Neuron (in vitro differentiated cells): ENCODE data around the gene ITLN1.

Experiments used
- H2AFZ ChIP-seq: one replicate; pipeline ENCODE4 v1.6.1; 2013; ENCODE audit warnings: low read depth, mild to moderate bottlenecking, inconsistent platforms, low read length, moderate library complexity
- H3K27me3 ChIP-seq: one replicate; pipeline ENCODE4 v1.6.1; 2013; ENCODE audit warnings: low read length; ENCODE audit not compliant: insufficient read depth
- H3K36me3 ChIP-seq: one replicate; pipeline ENCODE4 v1.6.1; 2013; ENCODE audit warnings: low read length; ENCODE audit not compliant: insufficient read depth
- H3K4me1 ChIP-seq: one replicate; pipeline ENCODE4 v1.6.1; 2013; ENCODE audit warnings: low read length; ENCODE audit not compliant: insufficient read depth
- H3K4me3 ChIP-seq: 2 replicates; pipeline ENCODE4 v1.5.1; 2013; ENCODE audit warnings: mild to moderate bottlenecking, low read length, moderate library complexity
- H3K9me3 ChIP-seq: one replicate; pipeline ENCODE4 v1.6.1; 2013; ENCODE audit warnings: low read length

ITLN1 gene

DNA sequence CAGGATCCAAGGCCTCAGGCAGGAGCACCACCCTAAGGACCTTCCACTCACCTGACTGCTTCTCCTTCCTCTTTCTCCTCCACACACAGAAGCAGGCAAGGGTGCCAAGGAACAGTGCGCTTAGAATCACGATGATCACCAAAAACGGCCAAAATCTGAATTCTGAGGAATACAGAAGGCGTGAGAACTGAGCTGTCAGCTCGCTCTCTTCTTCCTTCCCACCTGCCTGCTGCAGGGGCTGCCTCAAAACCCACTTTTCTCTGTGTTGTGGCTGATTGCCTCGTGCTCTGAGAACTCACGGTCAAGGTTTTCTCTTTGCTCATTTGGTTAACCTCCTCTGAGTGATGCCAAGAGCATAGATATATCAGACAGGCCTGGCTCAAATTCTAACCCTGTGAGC, 46.1 kb downstream of the ITLN1 start:
- Histone ChIP-seq H3K36me3 (no peaks in the 10 kb centered on the region), H2AFZ (no peak overlapping the region), H3K9me3 (no peaks in the 10 kb centered on the region), H3K4me3 (no peak overlapping the region), H3K27me3 (peaks cover 3% of the 10 kb centered on the region), H3K4me1 (no peaks in the 10 kb centered on the region)

DNA sequence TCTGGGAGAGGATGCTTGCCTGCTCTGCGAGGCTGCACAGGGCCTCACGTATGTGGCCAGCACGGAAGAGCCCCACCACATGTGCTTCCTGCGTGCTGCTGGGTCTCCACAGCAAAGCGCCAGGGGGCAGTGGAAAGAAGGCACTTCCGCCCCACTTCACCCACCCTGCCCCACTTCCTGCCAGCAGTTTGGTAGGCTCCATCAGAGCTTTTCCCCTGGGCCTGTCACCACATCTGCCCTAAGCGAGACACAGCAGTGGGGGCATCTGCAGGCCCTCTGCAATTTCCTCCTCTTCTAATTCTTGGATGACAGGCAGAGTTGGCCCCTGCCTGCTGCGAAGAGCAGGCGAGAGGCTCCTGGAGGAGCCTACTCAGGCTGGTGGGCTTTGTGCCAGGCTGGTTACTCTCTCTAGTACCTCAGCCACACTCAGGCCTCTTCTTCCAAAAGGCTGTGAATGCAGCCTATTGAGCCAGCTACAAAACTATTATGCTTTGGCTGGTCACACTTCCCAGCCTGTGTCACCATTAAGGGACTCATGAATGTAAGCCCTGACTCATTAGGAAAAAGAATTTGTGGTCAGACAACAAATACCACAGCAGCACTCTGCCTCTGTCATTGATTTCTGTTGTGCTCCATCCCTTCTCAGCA, 47.3 kb downstream of the ITLN1 start:
- Histone ChIP-seq H3K9me3 (no peaks in the 10 kb centered on the region), H3K4me1 (no peaks in the 10 kb centered on the region), H3K36me3 (no peaks in the 10 kb centered on the region), H2AFZ (no peak overlapping the region), H3K27me3 (no peaks in the 10 kb centered on the region), H3K4me3 (no peak overlapping the region)

DNA sequence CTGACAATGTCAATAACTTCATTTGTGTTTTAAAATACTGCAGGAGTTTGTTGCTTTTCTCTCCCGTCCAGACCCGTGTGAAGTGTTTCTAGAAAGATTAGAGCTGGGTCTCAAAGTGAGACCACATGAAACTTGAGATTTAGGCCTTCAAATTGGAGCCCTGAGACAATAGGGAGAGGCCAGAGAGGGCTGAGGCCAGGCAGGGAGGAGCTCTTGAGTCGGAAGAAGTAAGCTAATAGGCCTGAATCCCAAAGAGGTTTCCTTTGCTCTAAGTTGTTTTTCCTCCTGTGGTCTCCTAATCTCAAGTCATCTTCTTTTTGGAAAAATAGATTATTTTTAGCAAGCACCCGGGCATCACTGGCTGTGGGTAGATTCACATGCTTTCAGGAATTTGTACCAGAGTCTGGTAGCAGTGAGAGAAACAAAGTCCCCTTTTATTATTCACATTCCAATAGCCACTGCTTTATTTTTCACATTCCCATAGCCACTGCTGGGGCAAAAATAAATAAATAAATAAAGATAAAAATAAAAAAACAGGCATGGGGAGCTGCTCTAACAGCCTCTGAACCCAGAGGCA, 47.9 kb downstream of the ITLN1 start:
- H2AFZ ChIP-seq: no peak overlapping the region

DNA sequence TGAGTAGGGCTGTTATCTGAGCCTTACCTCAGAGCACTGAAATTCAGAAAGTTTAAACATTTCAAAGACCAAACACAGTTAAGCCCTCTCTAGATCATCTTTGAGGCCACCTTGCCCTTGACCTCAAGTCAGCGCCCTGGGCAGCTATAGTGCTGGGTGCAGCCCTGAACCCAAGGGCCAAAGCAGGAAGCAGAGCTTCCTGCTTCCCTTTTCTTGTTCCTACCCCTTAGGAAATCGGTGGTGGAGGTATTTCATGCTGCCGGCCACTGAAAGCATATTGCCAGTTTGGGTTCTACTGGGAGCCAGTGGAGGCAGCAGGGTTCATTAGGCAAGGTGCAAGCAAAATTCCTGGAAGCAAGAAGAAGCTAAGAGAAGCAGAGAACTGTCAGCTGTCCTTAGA, 48.4 kb downstream of the ITLN1 start:
- Histone ChIP-seq H3K4me3 (no peak overlapping the region), H3K36me3 (no peaks in the 10 kb centered on the region), H3K4me1 (no peaks in the 10 kb centered on the region), H3K9me3 (no peaks in the 10 kb centered on the region), H2AFZ (no peak overlapping the region), H3K27me3 (no peaks in the 10 kb centered on the region)

More for the DNA sequence above, 47.9 kb downstream of the ITLN1 start:
- H3K36me3 ChIP-seq: no peaks in the 10 kb centered on the region
- H3K4me1 ChIP-seq: no peaks in the 10 kb centered on the region
- H3K4me3 ChIP-seq: no peak overlapping the region
- no peaks in the 10 kb centered on the region for H3K9me3 ChIP-seq
- no peaks in the 10 kb centered on the region for H3K27me3 ChIP-seq

DNA sequence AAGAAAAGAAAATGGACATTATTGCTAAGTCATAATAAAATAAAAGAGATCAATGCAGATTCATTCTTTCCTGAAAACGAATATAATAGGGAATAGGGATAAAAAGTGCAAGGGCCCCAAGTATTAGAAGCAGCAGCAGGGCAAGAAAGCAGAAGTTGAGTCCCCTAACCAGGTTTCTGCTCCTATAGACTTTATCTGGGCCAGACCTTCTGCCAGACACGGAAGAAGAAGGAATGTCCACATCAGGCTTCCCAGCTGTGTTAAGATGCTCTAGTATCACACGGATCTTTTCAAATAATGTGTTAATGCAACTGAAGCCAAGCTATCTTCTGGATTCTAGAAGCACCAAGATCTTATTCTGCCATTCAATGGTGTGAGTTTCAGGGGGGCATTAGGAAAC, 49.2 kb downstream of the ITLN1 start:
- Histone ChIP-seq H3K4me3 (no peak overlapping the region), H2AFZ (no peak overlapping the region)

DNA sequence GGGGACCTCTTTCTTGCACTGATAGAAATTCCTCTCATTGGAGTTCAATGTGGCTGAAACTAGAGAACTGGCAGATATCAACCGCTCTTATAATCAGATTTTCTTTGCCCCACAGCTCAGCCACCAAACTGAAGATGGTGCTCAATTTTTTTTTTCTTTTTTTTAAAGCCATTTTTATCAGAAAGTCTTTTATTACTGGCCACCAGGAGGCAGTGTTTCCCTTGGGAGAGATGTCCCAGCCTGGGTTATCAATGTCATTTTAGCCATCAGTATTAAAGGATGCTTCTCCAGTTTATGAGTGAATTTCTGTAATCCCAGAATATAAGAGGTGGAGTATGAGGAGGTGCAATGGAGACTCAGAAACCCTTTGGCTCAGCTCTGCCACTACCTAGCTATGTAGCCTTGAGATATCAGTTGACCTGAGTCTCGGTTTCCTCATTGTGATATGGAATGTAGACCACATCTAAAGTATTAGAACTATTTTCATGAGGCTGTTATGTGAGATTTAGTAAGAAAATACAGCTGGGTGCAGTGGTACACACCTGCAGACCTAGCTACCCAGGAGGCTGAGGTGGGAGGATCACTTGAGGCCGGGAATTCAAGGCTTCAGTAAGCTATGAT, 49.9 kb downstream of the ITLN1 start:
- Histone ChIP-seq H3K27me3 (no peaks in the 10 kb centered on the region), H3K36me3 (no peaks in the 10 kb centered on the region), H2AFZ (no peak overlapping the region), H3K4me3 (no peak overlapping the region), H3K9me3 (no peaks in the 10 kb centered on the region), H3K4me1 (no peaks in the 10 kb centered on the region)

More for the DNA sequence above, 49.2 kb downstream of the ITLN1 start:
- Histone ChIP-seq H3K27me3 (no peaks in the 10 kb centered on the region), H3K36me3 (no peaks in the 10 kb centered on the region), H3K9me3 (no peaks in the 10 kb centered on the region), H3K4me1 (no peaks in the 10 kb centered on the region)

DNA sequence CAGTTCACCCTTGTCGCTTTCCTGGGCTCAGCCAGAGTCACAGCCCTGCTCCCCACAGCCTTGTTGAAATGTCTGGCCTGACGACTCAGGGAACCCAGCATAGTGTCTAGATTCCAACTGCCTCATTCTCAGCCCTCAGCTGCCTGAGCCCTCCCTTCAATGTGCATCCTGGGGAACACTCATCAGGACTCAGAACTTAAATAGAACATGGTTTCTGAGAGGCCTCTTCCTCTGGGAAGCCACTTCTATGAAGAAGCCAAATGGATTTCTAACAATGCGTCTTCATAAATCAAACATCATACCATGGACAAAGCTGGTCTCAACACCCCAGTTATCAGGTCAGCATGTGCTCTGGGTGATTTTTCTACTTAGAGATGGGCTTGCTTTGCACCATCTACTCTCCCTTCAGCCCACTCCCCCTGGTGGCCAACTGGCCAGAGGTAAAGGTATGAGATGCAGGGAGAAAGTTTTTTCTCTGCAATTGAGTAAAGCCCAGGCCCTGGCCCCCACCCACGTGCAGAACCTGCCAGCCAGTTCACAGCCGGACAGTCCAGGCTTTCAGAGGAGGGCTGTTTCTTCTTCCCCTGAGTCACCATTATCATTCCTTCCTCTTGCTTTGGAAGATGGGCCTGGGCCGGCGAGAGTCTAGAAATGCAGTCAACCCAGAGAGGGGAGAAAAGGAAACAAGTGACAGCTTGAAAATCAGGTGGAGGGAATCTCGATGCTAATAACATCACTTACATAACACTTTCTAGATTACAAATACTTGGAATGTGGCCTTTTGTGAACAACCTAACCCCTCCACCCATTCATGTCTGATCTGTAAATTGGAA, 54.4 kb downstream of the ITLN1 start:
- H2AFZ ChIP-seq: no peak overlapping the region
- H3K27me3 ChIP-seq: no peaks in the 10 kb centered on the region
- H3K4me1 ChIP-seq: no peaks in the 10 kb centered on the region
- H3K4me3 ChIP-seq: no peak overlapping the region
- H3K9me3 ChIP-seq: no peaks in the 10 kb centered on the region
- no peaks in the 10 kb centered on the region for H3K36me3 ChIP-seq

DNA sequence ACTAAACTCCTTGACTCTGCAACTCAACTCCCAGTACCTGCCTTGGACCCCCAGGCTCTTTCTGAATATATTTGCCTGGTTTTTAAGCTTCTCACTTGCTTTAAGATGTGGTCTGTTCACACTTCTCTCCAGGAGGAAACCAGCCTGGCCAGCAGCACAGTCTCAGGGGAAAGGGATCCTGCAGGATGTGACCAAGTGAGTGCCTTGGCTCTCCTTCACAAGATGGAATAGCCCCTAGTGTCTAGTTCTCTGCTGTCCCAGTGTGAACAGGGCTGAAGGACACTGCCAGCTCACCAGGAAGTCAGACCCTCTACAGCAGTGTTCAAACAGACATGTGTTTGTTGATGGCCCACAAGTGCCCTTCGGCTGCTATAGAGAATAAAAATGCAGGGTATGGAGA, 55.2 kb downstream of the ITLN1 start:
- H2AFZ ChIP-seq: no peak overlapping the region
- H3K4me3 ChIP-seq: no peak overlapping the region
- no peaks in the 10 kb centered on the region for H3K9me3 ChIP-seq
- no peaks in the 10 kb centered on the region for H3K36me3 ChIP-seq
- H3K27me3 ChIP-seq: no peaks in the 10 kb centered on the region
- no peaks in the 10 kb centered on the region for H3K4me1 ChIP-seq

DNA sequence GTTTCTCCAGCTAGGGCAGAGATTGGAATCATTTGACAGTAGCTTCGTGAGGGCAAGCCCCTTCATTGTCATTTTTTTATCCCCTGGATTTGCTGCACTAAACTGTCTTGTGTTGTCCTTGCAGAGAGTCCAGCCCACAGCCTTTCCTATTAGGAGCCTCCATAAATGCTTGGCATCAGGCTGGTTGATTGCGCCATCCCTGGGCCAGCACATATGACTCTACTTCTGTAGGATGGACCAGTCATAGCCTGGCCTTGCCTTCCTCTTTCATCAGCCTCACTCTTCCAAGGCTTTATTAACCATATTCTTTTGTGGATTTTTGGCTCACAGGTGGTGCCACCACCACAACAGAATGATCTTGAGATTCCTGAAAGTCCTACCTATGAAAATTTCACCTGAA, 57.6 kb downstream of the ITLN1 start:
- Histone ChIP-seq H3K9me3 (no peaks in the 10 kb centered on the region), H2AFZ (no peak overlapping the region), H3K4me1 (no peaks in the 10 kb centered on the region), H3K4me3 (no peak overlapping the region), H3K27me3 (no peaks in the 10 kb centered on the region), H3K36me3 (no peaks in the 10 kb centered on the region)

DNA sequence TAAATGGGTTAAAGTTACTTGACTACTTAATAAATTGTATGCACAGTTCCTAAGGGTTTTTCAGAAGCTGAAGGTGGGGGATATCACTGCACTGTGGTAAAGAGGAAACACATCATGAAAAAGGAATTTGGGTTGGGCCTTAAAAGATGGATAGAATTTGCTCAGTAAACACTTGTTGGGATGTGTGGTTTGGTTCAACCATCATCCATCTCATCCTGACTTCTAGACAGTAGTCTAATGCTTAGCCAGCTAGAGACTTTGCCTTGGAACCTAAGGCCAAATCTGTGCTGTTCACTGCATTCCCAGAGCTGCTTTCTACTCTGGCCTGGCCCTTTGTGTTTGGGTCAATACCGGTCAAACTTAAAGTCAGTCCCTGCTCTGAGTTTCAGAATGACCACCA, 58.4 kb downstream of the ITLN1 start:
- H3K4me1 ChIP-seq: no peaks in the 10 kb centered on the region
- no peak overlapping the region for H2AFZ ChIP-seq
- H3K27me3 ChIP-seq: no peaks in the 10 kb centered on the region
- H3K36me3 ChIP-seq: no peaks in the 10 kb centered on the region
- H3K9me3 ChIP-seq: no peaks in the 10 kb centered on the region
- H3K4me3 ChIP-seq: no peak overlapping the region
